ENCODE data around the gene CEACAM8.

GRCh38 chr19:42594617-42595489 lies at the start of gene CEACAM8:
- TF ChIP-seq YY1 (IDR thresholded peaks at IDR 0.05; ENCODE audit: insufficient read depth, insufficient read length) (no peak), ZNF274 (IDR thresholded peaks at IDR 0.05; ENCODE audit: low read depth, low read length) (no peak)

Measured in NT2/D1 (cell line).